ENCODE results near the gene FBXO11.

FBXO11 gene

DNA sequence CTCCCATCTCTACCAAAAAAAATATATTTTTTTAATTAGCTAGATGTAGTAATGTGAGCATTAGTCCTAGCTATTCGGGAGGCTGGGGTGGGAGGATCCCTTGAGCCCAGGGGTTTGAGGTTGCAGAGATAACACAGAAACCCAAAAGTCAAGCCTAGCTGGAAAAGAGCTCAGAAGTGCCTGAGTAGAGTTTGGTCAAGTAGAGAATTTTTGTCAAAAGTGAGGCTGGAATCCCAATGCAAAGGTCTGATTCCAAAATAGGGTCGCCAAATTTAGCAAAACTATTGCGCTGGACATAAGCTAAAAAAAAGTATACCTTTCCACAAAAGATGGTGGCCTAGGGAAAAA is 138.8 kb downstream of the FBXO11 start:
- H3K9ac ChIP-seq (ENCODE audit: low read length) = no peak overlapping the region
- peak overlapping the region; percentile 56; the same call in 1 of the 2 replicates for H3K4me2 ChIP-seq (ENCODE audit: low read depth, low read length)

DNA sequence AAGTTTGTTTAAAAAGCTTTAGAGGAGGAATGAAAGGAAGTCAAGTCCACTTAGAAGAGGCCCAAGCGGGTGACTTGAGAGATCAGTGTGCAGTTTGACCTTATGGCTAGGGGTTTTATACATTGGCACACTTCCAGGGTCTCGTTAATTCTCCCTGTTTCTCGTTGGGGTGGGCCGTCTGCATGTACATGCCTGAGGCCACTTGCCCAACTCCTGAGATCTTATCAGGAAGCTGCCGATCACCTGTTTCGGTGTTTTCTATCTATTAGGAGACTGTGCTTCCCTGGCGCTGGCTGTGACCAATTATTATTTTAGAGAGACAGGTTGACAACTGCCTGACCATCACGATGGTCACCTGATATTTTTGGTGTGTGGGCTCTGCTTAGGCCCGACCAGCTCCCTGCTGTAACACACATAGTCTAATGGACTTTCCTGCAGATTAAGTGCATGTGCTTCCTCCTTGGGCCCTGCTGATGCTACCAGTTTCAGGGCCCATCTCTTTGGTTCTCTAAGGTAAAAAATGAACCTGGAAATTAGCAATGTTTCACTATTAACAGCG is 154.4 kb downstream of the FBXO11 start:
- Histone ChIP-seq H3K79me2 (ENCODE audit: low read length) (no peaks in the 10 kb centered on the region), H3K9me3 (replicated peaks; ENCODE audit: insufficient read depth, low read length) (no peaks in the 10 kb centered on the region), H3K27ac (ENCODE audit: low read length) (no peak overlapping the region), H3K4me3 (ENCODE audit: low read length) (no peak overlapping the region), H2AFZ (ENCODE audit: low read length) (no peak overlapping the region), H3K4me1 (ENCODE audit: low read length) (no peaks in the 10 kb centered on the region), H3F3A (ENCODE audit: insufficient read depth, low read length) (no peaks in the 10 kb centered on the region), H3K36me3 (replicated peaks; ENCODE audit: insufficient read depth, low read length) (no peaks in the 10 kb centered on the region), H3K9me2 (replicated peaks; ENCODE audit: insufficient read depth, low read length) (no peaks in the 10 kb centered on the region), H4K20me1 (ENCODE audit: insufficient read depth, low read length) (no peaks in the 10 kb centered on the region), H3K9ac (ENCODE audit: low read length) (no peak overlapping the region), H3K4me2 (ENCODE audit: low read depth, low read length) (no peak overlapping the region), H3K27me3 (replicated peaks; ENCODE audit: insufficient read depth, low read length) (no peaks in the 10 kb centered on the region)
- TF ChIP-seq, protein P1, sequence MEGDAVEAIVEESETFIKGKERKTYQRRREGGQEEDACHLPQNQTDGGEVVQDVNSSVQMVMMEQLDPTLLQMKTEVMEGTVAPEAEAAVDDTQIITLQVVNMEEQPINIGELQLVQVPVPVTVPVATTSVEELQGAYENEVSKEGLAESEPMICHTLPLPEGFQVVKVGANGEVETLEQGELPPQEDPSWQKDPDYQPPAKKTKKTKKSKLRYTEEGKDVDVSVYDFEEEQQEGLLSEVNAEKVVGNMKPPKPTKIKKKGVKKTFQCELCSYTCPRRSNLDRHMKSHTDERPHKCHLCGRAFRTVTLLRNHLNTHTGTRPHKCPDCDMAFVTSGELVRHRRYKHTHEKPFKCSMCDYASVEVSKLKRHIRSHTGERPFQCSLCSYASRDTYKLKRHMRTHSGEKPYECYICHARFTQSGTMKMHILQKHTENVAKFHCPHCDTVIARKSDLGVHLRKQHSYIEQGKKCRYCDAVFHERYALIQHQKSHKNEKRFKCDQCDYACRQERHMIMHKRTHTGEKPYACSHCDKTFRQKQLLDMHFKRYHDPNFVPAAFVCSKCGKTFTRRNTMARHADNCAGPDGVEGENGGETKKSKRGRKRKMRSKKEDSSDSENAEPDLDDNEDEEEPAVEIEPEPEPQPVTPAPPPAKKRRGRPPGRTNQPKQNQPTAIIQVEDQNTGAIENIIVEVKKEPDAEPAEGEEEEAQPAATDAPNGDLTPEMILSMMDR (IDR thresholded peaks at IDR 0.05; ENCODE audit: low read length) = no peak
- no peak for TF ChIP-seq EZH2 (optimal IDR thresholded peaks at IDR 0.05; ENCODE audit: low read depth, low read length)
- TF ChIP-seq EZH2phosphoT487 (IDR thresholded peaks at IDR 0.05; ENCODE audit: low read length) = no peak
- DNase-seq = no peak

More for the DNA sequence above, 138.8 kb downstream of the FBXO11 start:
- H3K27ac ChIP-seq (ENCODE audit: low read length) = no peak overlapping the region
- no peaks in the 10 kb centered on the region for H3K4me1 ChIP-seq (ENCODE audit: low read length)
- no peaks in the 10 kb centered on the region for H4K20me1 ChIP-seq (ENCODE audit: insufficient read depth, low read length)
- H3K36me3 ChIP-seq (replicated peaks; ENCODE audit: insufficient read depth, low read length) = no peaks in the 10 kb centered on the region
- H3K79me2 ChIP-seq (ENCODE audit: low read length) = no peaks in the 10 kb centered on the region
- no peaks in the 10 kb centered on the region for H3K27me3 ChIP-seq (replicated peaks; ENCODE audit: insufficient read depth, low read length)
- H3K9me2 ChIP-seq (replicated peaks; ENCODE audit: insufficient read depth, low read length) = no peaks in the 10 kb centered on the region
- no peaks in the 10 kb centered on the region for H3K9me3 ChIP-seq (replicated peaks; ENCODE audit: insufficient read depth, low read length)
- DNase-seq = no peak
- H3K4me3 ChIP-seq (ENCODE audit: low read length) = 0 out of 2 replicates have a peak overlapping the region, but pooled peaks have one; percentile 23
- H2AFZ ChIP-seq (ENCODE audit: low read length) = peak overlapping the region; percentile 82
- no peaks in the 10 kb centered on the region for H3F3A ChIP-seq (ENCODE audit: insufficient read depth, low read length)
- TF ChIP-seq EZH2phosphoT487 (IDR thresholded peaks at IDR 0.05; ENCODE audit: low read length) (no peak), EZH2 (optimal IDR thresholded peaks at IDR 0.05; ENCODE audit: low read depth, low read length) (no peak)
- TF ChIP-seq, protein P1 (IDR thresholded peaks at IDR 0.05; ENCODE audit: low read length) = no peak

DNA sequence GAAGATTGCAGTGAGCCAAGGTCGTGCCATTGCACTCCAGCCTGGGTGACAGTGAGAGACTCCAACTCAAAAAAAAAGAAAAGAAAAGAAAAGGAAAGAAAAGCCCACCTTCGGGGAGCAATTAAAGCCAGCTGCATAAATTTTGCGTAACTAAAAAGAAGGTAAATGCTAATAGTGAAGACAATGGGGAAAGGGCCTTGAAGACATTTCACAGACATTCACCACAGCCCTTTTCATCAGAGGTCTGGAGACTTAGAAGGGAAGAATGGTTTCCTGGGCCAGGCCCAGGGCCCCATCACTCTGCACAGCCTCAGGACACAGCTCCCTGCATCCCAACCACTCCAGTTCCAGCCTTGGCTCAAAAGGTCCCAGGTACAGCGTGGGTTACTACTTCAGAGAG is 158.4 kb downstream of the FBXO11 start:
- no peaks in the 10 kb centered on the region for H3K9me3 ChIP-seq (replicated peaks; ENCODE audit: insufficient read depth, low read length)

More for the DNA sequence above, 158.4 kb downstream of the FBXO11 start:
- H3F3A ChIP-seq (ENCODE audit: insufficient read depth, low read length) = no peaks in the 10 kb centered on the region
- no peak overlapping the region for H3K9ac ChIP-seq (ENCODE audit: low read length)
- H3K4me3 ChIP-seq (ENCODE audit: low read length) = no peak overlapping the region
- no peak overlapping the region for H3K27ac ChIP-seq (ENCODE audit: low read length)
- no peak overlapping the region for H3K4me2 ChIP-seq (ENCODE audit: low read depth, low read length)
- no peaks in the 10 kb centered on the region for H3K9me2 ChIP-seq (replicated peaks; ENCODE audit: insufficient read depth, low read length)
- no peaks in the 10 kb centered on the region for H3K27me3 ChIP-seq (replicated peaks; ENCODE audit: insufficient read depth, low read length)
- no peaks in the 10 kb centered on the region for H3K36me3 ChIP-seq (replicated peaks; ENCODE audit: insufficient read depth, low read length)
- H3K79me2 ChIP-seq (ENCODE audit: low read length) = no peaks in the 10 kb centered on the region
- no peak for TF ChIP-seq EZH2phosphoT487 (IDR thresholded peaks at IDR 0.05; ENCODE audit: low read length)
- no peak for TF ChIP-seq EZH2 (optimal IDR thresholded peaks at IDR 0.05; ENCODE audit: low read depth, low read length)
- TF ChIP-seq, protein P1 (IDR thresholded peaks at IDR 0.05; ENCODE audit: low read length) = no peak
- H4K20me1 ChIP-seq (ENCODE audit: insufficient read depth, low read length) = no peaks in the 10 kb centered on the region
- H3K4me1 ChIP-seq (ENCODE audit: low read length) = no peaks in the 10 kb centered on the region
- DNase-seq = no peak
- no peak overlapping the region for H2AFZ ChIP-seq (ENCODE audit: low read length)
